H1 (cell line): ENCODE measurements around the gene MYO18A. TPM values are rescaled to one million over a fixed set of nuclear protein-coding genes. Genes with fewer than 3 reads are reported as not detected.

ENCODE experiments used
- CHD7 ChIP-seq: fragments of 300-600 bp; sonication (generic); IDR thresholded peaks from 2 replicates; pipeline ENCODE4 v1.7.1; 2012; ENCODE audit warnings: low read length, moderate library complexity, mild to moderate bottlenecking, inconsistent platforms; ENCODE audit not compliant: insufficient replicate concordance
- CTBP2 ChIP-seq: IDR thresholded peaks from 2 replicates; pipeline ENCODE4 v1.7.0; 2011; ENCODE audit warnings: borderline replicate concordance, mild to moderate bottlenecking, moderate library complexity, mixed read lengths, low read length; ENCODE audit not compliant: insufficient read depth, insufficient read length
- HDAC6 ChIP-seq: IDR thresholded peaks from one replicate; pipeline ENCODE4 v1.7.1; 2012; ENCODE audit warnings: low read depth, mild to moderate bottlenecking, inconsistent platforms, low read length, moderate library complexity
- JUN ChIP-seq: IDR thresholded peaks from 2 replicates; pipeline ENCODE4 v1.6.1; 2011; ENCODE audit warnings: low read depth, mild to moderate bottlenecking, improper control_type of control experiment, low read length
- NANOG ChIP-seq: IDR thresholded peaks from 2 replicates; pipeline ENCODE4 v1.6.1; 2011; ENCODE audit warnings: low read length, low read depth, mild to moderate bottlenecking, inconsistent platforms; ENCODE audit not compliant: insufficient read depth, poor library complexity, severe bottlenecking
- RXRA ChIP-seq: IDR thresholded peaks from 2 replicates; pipeline ENCODE4 v1.6.1; 2011; ENCODE audit warnings: low read depth, mild to moderate bottlenecking, low read length, moderate library complexity; ENCODE audit not compliant: insufficient read depth
- SIX5 ChIP-seq: IDR thresholded peaks from 2 replicates; pipeline ENCODE4 v1.6.1; 2011; ENCODE audit warnings: mild to moderate bottlenecking, low read depth, low read length
- polyA plus RNA-seq, 7 experiments: library from polyadenylated mRNA; depleted of rRNA in 3 of 7; stranded (reverse) in 5 of 7; unstranded in 2 of 7; fragments of >200 nt in 5 of 7; fragments of 200-250 nt in 2 of 7; gene quantifications; 1 replicate in 5 of 7; 2 replicates in 1 of 7; 4 replicates in 1 of 7; pipeline versions ENCODE4 v1.2.1 to v1.2.3, GENCODE V29; 2011 to 2013; ENCODE audit warnings: missing spikeins in 2 of 7, mixed read lengths in 2 of 7
- total RNA-seq: library from RNA; stranded (reverse); fragmentation: NEBNext Ultra II Directional; extraction: Animal tissue kit (Norgen Biotek cat#: 25700); gene quantifications from 2 replicates; pipeline ENCODE4 v1.2.1, GENCODE V29; 2021
- TF ChIP-seq, protein P1 (sequence below): IDR thresholded peaks from 2 replicates; pipeline ENCODE4 v1.6.1; 2012; ENCODE audit warnings: inconsistent platforms

The MYO18A gene
- total and polyA plus RNA-seq, 2 of the 8 experiments (the other 6 are each of a cell fraction or from before 2014, with no cell fraction given) = 7.6 to 43.8 TPM

DNA sequence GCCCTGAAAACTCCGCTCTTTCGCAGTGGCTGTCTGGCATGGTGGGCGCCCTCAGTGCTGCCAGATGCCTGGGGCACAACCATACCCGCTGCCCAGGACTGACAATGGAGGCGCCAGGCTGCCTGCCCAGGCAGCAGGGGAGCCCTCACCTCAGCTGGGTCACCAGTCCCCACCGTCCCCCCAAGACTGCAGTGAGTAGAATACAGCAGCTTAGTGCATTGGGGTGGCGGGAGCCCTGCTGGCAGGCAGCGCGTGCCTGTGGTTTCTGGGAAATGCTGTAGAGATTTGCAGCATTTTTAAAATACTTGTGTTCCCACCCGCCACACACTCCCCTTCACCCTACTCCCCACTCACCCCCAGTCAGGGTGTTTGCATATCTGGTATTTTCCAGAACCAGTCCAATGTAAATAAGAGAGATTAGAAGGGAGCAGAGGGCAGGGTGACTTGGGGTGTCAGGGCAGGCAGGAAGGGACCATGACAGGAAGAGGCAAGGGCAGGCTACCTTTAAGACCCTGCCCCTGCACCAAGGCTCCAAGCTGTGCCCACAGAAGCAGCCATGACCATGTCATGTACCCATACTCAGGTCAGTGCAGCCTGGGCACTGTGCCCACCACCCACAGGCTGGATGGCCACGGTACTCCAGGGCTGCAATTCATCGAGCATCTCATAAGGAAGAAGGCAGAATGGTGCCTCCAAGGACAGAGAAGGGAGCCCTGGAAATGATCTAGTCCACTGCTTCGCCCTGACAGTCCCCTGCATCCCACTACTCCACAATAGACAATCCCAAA, 21.5 kb downstream of the MYO18A start (continued):
- TF ChIP-seq CHD7 = no peak
- TF ChIP-seq RXRA = no peak
- TF ChIP-seq SIX5 = no peak
- TF ChIP-seq NANOG = no peak
- TF ChIP-seq JUN = no peak
- no peak for TF ChIP-seq CTBP2
- no peak for TF ChIP-seq HDAC6
- TF ChIP-seq, protein P1, sequence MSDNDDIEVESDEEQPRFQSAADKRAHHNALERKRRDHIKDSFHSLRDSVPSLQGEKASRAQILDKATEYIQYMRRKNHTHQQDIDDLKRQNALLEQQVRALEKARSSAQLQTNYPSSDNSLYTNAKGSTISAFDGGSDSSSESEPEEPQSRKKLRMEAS = no peak
